Ovary (tissue), 3 donors: ENCODE results near the gene MAPK6.

ENCODE experiments used
- EP300 ChIP-seq: sonication (generic); formaldehyde crosslinking; IDR thresholded peaks from one replicate; pipeline ENCODE4 v1.6.1; 2017; ENCODE audit warnings: antibody characterized with exemption
- POLR2A ChIP-seq: fragments of 450-650 bp; IDR thresholded peaks from one replicate; pipeline ENCODE4 v1.6.1; 2017; ENCODE audit warnings: antibody characterized with exemption, mild to moderate bottlenecking, moderate library complexity
- TF ChIP-seq, protein P1 (sequence below), 3 donors: fragments of 450-650 bp in 2 of 3; fragments of 200-600 bp in 1 of 3; IDR thresholded peaks; one replicate each; pipeline versions ENCODE4 v1.5.1 to v1.8.0; 2016 to 2022; ENCODE audit warnings: antibody characterized with exemption in 3 of 3, mild to moderate bottlenecking in 1 of 3
- donor health status: DM: no; HTN: no; CAD: no.

DNA sequence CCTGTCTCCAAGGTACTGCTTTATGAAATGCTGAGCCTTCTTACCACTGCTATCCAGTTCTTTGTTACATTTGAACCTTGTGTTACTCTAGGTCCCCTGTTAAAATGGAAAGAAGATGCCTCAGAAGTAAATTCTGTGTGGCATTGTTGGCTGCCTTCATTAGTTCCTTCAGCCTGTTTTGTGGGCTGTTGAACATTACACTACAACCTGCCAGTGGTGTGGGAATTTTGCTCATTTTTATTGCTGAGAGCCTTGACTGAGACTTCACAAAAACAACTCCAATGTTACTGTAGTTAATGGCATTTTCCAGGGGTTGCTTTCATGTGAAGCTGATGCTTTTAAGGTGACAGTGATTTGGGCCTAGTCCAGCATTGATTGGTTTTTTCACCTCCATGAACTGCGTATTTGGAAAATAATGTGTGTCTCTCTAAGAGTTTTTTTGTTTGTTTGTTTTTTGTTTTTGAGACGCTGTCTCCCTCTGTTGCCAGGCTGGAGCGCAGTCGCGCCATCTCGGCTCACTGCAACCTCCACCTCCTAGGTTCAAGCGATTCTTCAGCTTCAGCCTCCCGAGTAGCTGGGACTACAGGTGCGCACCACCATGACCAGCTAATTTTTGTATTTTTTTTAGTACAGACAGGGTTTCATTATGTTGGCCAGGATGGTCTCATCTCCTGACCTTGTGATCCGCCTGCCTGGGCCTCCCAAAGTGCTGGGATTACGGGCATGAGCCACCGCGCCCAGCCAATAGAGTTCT lies 4.3 kb downstream of the MAPK6 start:
- TF ChIP-seq, protein P1, sequence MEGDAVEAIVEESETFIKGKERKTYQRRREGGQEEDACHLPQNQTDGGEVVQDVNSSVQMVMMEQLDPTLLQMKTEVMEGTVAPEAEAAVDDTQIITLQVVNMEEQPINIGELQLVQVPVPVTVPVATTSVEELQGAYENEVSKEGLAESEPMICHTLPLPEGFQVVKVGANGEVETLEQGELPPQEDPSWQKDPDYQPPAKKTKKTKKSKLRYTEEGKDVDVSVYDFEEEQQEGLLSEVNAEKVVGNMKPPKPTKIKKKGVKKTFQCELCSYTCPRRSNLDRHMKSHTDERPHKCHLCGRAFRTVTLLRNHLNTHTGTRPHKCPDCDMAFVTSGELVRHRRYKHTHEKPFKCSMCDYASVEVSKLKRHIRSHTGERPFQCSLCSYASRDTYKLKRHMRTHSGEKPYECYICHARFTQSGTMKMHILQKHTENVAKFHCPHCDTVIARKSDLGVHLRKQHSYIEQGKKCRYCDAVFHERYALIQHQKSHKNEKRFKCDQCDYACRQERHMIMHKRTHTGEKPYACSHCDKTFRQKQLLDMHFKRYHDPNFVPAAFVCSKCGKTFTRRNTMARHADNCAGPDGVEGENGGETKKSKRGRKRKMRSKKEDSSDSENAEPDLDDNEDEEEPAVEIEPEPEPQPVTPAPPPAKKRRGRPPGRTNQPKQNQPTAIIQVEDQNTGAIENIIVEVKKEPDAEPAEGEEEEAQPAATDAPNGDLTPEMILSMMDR (IDR thresholded peaks at IDR 0.05), result no peak
- TF ChIP-seq POLR2A (no peak), EP300 (no peak)
